Measurements from ENCODE around the gene WDR1.
"Not testable (repeated sequence)": the region's sequence is repeated elsewhere in the genome, so short reads cannot be mapped to it uniquely, and the experiment has no call there.

The WDR1 gene

GRCh38 chr4:10131202-10131601 is 14.6 kb upstream of the WDR1 start:
- no peak for DNase-seq (ENCODE audit: low spot score)
- TF ChIP-seq, protein P1, sequence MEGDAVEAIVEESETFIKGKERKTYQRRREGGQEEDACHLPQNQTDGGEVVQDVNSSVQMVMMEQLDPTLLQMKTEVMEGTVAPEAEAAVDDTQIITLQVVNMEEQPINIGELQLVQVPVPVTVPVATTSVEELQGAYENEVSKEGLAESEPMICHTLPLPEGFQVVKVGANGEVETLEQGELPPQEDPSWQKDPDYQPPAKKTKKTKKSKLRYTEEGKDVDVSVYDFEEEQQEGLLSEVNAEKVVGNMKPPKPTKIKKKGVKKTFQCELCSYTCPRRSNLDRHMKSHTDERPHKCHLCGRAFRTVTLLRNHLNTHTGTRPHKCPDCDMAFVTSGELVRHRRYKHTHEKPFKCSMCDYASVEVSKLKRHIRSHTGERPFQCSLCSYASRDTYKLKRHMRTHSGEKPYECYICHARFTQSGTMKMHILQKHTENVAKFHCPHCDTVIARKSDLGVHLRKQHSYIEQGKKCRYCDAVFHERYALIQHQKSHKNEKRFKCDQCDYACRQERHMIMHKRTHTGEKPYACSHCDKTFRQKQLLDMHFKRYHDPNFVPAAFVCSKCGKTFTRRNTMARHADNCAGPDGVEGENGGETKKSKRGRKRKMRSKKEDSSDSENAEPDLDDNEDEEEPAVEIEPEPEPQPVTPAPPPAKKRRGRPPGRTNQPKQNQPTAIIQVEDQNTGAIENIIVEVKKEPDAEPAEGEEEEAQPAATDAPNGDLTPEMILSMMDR (IDR thresholded peaks at IDR 0.05; ENCODE audit: extremely low read depth, missing control alignments), result no peak

DNA sequence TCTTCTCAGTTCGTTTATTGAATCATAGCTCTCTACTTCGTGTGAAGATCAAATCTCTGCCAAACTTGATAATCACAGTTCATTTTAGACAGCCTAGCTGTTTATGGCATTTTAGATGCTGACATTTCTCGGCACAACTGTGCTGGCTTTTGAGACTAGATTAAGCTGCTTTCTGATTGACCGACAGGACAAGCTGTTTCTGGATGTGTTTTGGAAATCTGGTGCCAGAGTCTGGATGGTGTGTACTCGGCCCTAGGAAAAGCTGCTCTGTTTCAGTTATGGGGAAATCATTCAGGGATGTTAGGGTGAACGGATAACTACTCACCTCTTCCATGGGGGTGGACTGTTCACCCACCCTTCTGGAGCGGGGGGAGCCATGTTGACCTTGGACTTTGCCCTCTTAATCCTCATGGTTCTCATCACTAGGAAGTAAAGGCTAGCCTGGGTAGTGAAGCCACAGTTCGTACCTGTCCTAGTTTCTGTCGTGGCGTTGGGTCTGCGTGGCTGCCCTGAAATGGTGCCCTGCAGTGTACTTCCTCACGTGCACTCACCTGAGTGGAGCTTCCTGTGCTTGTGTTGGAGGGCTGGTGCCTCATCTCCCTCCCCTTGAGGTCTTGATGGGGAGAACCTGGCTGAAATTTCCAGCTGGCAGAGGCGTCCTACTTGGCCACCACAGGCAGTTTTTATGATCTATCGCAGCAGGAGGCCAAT is 13.7 kb upstream of the WDR1 start:
- TF ChIP-seq, protein P1 (IDR thresholded peaks at IDR 0.05; ENCODE audit: extremely low read depth, missing control alignments), result no peak
- DNase-seq (ENCODE audit: low spot score), result no peak

DNA sequence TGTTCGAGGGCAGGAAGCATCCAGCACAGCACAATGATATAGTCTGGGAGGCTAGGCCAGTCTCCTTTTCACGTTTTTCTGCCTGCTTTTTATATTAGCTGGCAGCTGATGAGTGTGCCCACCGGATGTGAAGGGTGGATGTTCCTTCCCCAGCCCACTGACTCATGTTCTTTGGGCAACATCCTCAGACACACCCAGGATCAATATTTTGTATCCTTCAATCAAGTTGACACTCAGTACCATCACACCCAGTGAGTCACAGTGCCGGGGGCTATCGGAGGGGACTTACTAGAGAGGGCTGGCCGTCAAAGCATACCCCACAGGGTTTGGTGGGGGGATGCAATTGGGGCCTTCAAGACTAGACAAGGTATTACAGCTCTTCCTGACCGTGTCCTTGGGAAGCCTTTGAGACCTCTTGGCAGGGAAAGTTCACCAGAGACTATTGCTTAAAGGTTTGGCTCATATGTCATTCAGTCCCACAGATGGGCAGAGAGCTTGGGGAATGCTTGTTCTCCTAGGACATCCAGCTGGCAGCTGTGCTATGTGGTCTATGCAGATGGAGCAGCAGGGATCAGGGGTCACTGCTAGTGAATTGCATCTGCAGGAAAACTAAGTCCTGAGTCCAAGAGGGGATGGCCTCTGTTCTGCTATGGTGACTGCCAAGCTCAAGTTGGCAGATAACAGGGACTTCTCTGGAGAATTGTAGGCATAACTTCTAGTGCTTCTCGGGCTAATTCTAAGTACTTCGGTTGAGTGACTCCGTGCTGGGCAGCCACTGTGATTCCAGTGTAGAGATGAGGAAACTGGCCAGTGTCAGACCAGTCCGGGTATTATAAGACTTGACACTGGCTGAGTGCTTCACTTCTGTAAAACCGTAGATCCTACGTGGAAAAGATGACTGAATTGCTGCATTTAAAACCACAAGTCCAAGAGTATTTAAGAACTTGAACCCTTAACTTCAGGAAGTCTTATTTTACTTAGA is 12.9 kb upstream of the WDR1 start:
- TF ChIP-seq, protein P1 (IDR thresholded peaks at IDR 0.05; ENCODE audit: extremely low read depth, missing control alignments), result no peak
- DNase-seq (ENCODE audit: low spot score), result no peak

DNA sequence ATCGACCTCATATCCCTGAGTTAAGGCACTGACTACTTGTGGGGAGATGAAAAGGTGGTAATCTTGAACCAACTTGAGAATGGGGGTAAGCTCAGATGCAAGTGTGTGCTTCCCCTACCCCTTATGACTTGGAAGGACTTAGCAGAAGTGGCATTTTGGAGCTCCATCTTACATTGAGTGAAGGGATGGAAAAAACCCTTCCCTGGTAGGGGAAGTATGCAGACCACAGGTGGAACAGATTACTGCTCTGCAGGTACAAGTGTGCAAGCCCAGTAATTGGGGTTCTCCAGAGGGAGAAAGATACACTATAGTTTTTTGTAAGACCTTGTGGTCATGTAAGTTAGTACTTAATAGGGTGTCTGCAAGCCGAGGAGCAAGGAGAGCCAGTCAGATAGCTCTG is 12.2 kb upstream of the WDR1 start:
- no peak for DNase-seq (ENCODE audit: low spot score)
- TF ChIP-seq, protein P1 (IDR thresholded peaks at IDR 0.05; ENCODE audit: extremely low read depth, missing control alignments), result no peak

DNA sequence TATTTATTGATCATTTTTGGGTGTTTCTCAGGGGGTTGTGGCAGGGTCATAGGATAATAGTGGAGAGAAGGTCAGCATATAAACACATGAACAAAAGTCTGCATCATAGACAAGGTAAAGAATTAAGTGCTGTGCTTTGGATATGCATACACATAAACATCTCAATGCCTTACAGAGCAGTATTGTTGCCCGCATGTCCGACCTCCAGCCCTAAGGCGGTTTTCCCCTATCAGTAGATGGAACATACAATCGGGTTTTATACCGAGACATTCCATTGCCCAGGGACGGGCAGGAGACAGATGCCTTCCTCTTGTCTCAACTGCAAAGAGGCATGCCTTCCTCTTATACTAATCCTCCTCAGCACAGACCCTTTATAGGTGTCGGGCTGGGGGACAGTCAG is 10.9 kb upstream of the WDR1 start:
- DNase-seq (ENCODE audit: low spot score), result not testable (repeated sequence)

DNA sequence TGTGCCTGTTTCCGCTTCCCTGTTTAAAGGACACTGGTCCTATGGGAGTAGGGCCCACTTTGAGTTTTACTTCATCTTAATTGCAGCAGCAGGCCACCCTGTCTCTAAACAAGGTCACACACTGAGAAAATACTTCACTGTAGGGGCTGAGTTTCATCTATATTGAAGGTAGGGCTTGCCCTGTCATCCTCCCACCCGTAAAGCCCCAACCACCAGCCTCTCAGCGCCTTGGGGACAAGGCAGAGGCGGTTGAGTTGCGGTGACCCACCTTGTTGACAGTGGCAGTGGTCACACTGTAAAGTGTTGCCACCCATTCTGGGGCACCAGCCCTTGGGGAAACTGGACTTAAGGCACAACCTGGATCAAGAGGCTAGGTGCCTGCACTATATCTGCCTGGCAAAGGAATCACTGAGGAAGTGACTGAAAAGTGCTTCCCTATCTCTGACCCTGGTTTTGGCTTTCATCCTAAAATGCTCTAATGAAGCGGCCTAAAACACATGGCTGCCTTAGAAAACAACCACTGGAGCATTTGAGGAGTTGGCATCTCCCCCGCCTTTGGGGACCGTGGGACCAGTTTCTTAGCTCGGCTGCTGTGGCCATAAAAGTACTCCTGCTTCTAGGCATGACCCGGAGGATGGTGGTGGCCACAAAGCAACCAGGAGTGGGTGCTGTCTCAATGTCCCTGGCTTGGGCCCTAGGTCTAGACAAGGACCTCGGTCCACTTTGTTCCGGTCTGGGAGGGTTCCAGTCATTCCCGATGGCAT is 7.8 kb upstream of the WDR1 start:
- no peak for DNase-seq (ENCODE audit: low spot score)
- TF ChIP-seq, protein P1 (IDR thresholded peaks at IDR 0.05; ENCODE audit: extremely low read depth, missing control alignments), result no peak

DNA sequence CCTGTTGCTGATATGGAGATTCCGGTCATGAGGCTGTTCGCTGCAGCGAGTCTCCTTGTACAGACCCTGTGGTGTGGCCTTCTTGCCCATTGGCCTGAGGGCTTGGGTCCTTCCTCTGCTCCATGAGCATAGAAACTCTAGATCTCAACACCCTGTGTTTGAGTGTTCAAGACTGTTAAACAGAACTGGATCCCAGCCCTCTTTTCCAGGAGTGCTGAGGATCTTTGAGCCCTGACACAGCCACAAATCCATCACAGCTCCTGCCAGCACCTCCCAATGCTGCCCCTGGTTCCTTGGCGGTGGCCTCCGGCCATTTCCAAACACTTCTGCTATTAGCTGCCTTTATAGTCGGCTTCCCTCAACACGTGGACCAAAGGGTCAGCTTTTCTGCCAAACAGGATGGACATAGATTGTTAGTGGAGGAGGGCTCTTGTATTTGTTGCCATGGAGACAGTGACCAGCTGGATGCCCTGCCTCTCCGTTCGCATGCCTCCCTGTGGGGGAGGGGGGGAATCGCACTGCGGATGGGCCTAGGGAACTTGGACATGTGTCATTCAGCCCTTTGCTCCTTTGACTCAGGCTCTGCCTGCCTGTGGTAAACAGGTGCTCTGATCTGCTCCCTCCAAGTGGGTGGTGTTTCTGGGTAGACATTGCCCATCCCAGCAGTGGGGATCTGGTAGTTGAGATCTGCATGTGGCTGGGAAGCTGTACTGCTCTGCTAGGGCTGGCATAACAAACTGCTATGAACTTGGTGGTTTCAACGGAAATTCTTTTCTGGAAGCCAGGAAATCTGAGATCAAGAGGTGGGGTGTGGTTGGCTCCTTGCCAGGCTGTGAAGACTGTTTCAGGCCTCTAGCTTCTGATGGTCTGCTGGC is 6.9 kb upstream of the WDR1 start:
- TF ChIP-seq, protein P1 (IDR thresholded peaks at IDR 0.05; ENCODE audit: extremely low read depth, missing control alignments), result no peak
- DNase-seq (ENCODE audit: low spot score), result no peak
